ENCODE measurements around the gene SEMA4D.

Gene SEMA4D

DNA sequence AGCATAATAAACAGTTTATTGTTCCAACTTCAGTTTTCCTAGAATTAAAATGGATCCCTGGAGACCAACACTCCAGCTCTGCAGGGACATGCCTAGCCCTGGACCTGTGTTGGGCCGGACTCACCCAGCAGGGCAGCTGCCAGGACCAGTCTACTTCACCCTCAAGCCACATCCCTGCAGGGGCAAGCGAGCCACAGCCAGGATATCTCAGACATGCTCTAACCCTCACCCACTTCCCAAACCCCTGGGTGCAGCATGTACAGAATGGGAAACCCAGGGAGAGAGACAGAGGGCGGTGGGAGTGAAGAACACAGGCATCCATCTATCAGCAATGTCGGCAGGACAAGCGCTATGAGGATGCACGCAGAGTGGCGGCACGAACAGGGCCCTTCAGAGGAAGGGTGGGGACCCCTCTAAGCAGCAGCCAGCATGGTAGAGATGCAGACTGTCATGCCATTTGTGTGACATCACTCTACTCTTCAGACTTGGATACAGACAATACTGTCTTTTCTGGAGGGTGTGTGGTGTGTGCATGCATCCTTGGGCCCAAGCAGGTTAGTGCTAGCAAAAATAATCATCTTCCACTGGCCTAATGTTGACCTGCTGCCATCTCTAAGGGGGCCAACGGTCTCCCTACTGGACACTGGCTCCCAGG, 83.1 kb downstream of the SEMA4D start:
- in situ Hi-C loops (cut with MboI; ENCODE audit: low sequenced_read_pairs, unreplicated experiment), result loop anchor here (5.0 kb wide), 1 partner anchor 138 kb away; no protein-coding TSS in a partner anchor
- TF ChIP-seq, protein P1, sequence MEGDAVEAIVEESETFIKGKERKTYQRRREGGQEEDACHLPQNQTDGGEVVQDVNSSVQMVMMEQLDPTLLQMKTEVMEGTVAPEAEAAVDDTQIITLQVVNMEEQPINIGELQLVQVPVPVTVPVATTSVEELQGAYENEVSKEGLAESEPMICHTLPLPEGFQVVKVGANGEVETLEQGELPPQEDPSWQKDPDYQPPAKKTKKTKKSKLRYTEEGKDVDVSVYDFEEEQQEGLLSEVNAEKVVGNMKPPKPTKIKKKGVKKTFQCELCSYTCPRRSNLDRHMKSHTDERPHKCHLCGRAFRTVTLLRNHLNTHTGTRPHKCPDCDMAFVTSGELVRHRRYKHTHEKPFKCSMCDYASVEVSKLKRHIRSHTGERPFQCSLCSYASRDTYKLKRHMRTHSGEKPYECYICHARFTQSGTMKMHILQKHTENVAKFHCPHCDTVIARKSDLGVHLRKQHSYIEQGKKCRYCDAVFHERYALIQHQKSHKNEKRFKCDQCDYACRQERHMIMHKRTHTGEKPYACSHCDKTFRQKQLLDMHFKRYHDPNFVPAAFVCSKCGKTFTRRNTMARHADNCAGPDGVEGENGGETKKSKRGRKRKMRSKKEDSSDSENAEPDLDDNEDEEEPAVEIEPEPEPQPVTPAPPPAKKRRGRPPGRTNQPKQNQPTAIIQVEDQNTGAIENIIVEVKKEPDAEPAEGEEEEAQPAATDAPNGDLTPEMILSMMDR (IDR thresholded peaks at IDR 0.05; ENCODE audit: borderline replicate concordance, control extremely low read depth, extremely low read depth, insufficient read depth, missing control alignments), result no peak
- DNase-seq (ENCODE audit: low spot score), result no peak

- TF ChIP-seq, protein P1 (IDR thresholded peaks at IDR 0.05; ENCODE audit: borderline replicate concordance, control extremely low read depth, extremely low read depth, insufficient read depth, missing control alignments), result no peak
- DNase-seq (ENCODE audit: low spot score), result no peak
- in situ Hi-C loops (cut with MboI; ENCODE audit: low sequenced_read_pairs, unreplicated experiment), result loop anchor here (5.0 kb wide), 1 partner anchor 138 kb away; no protein-coding TSS in a partner anchor
These were observed 83.8 kb downstream of the SEMA4D start for GRCh38 chr9:89413963-89414638.

- in situ Hi-C loops (cut with MboI; ENCODE audit: low sequenced_read_pairs, unreplicated experiment), result loop anchor here (5.0 kb wide), 1 partner anchor 139 kb away; no protein-coding TSS in a partner anchor
- no peak for DNase-seq (ENCODE audit: low spot score)
- TF ChIP-seq, protein P1 (IDR thresholded peaks at IDR 0.05; ENCODE audit: borderline replicate concordance, control extremely low read depth, extremely low read depth, insufficient read depth, missing control alignments), result no peak
These were observed 85.0 kb downstream of the SEMA4D start for GRCh38 chr9:89412951-89413350.

- TF ChIP-seq, protein P1 (IDR thresholded peaks at IDR 0.05; ENCODE audit: borderline replicate concordance, control extremely low read depth, extremely low read depth, insufficient read depth, missing control alignments), result no peak
- no peak for DNase-seq (ENCODE audit: low spot score)
- in situ Hi-C loops (cut with MboI; ENCODE audit: low sequenced_read_pairs, unreplicated experiment), result loop anchor here (5.0 kb wide), 1 partner anchor 140 kb away; no protein-coding TSS in a partner anchor
These were observed 85.4 kb downstream of the SEMA4D start for GRCh38 chr9:89412541-89412940.

DNA sequence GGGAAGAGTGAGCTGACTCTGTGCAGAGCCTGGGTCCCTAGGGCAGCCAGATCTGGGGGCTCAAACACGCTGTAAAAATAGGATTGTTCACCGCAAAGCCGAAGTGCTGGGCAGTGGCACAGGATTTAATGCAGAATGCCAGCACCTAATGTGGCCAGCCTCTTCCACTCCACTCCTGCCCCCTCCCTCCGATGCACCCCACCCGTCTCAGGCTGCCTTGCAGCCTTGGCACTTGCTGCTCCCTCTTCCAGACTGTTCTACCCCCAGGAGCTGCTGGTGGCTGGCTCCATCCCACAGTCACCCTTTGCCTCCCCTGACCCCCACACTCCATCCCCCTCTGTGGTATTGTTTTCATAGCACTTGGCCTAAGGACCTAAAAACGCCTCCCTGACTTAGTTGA, 86.2 kb downstream of the SEMA4D start:
- in situ Hi-C loops (cut with MboI; ENCODE audit: low sequenced_read_pairs, unreplicated experiment), result loop anchor here (5.0 kb wide), 1 partner anchor 141 kb away; no protein-coding TSS in a partner anchor
- TF ChIP-seq, protein P1 (IDR thresholded peaks at IDR 0.05; ENCODE audit: borderline replicate concordance, control extremely low read depth, extremely low read depth, insufficient read depth, missing control alignments), result no peak
- DNase-seq (ENCODE audit: low spot score), result no peak

- in situ Hi-C loops (cut with MboI; ENCODE audit: low sequenced_read_pairs, unreplicated experiment), result loop anchor here (5.0 kb wide), 1 partner anchor 142 kb away; no protein-coding TSS in a partner anchor
- DNase-seq (ENCODE audit: low spot score), result peak; percentile 80
- TF ChIP-seq, protein P1 (IDR thresholded peaks at IDR 0.05; ENCODE audit: borderline replicate concordance, control extremely low read depth, extremely low read depth, insufficient read depth, missing control alignments), result peak; percentile 8
These were observed 87.1 kb downstream of the SEMA4D start for GRCh38 chr9:89410641-89411350.
